Measurements from ENCODE around the gene EBF4. TPM values are rescaled to one million over a fixed set of nuclear protein-coding genes. Genes with fewer than 3 reads are reported as not detected.
"Not testable (repeated sequence)": the region's sequence is repeated elsewhere in the genome, so short reads cannot be mapped to it uniquely, and the experiment has no call there.

Gene EBF4
- total RNA-seq, 2 experiments from 2014 or later, result 5.9 to 6.6 TPM

- ChIA-PET POLR2A (no interaction called here), CTCF (interaction anchor here (1.3 kb wide), 1 partner anchor 51 kb away, joined by 5 read pairs; no protein-coding TSS in a partner anchor)
- peaks cover 65% of the 10 kb centered on the region for H3K27me3 Mint-ChIP-seq
- H3K4me3 Mint-ChIP-seq, result no peak overlapping the region
- no peaks in the 10 kb centered on the region for H3K36me3 Mint-ChIP-seq
- peaks cover 19% of the 10 kb centered on the region for H3K4me1 Mint-ChIP-seq (ENCODE audit: low read depth)
- H3K9me3 Mint-ChIP-seq, result no peaks in the 10 kb centered on the region
- H3K27ac Mint-ChIP-seq, result no peak overlapping the region
- no peak for DNase-seq
- intact Hi-C loops (cut with micrococcal nuclease), result no loop called here
These were observed 111.7 kb downstream of the EBF4 start for GRCh38 chr20:2804041-2804828.

GRCh38 chr20:2804852-2805688 is 112.5 kb downstream of the EBF4 start:
- H3K4me1 Mint-ChIP-seq (ENCODE audit: low read depth), result peaks cover 12% of the 10 kb centered on the region
- intact Hi-C loops (cut with micrococcal nuclease), result no loop called here
- POLR2A ChIA-PET, result no interaction called here
- DNase-seq, result no peak
- H3K27ac Mint-ChIP-seq, result no peak overlapping the region
- H3K36me3 Mint-ChIP-seq, result no peaks in the 10 kb centered on the region
- CTCF ChIA-PET, result no interaction called here
- H3K27me3 Mint-ChIP-seq, result peaks cover 59% of the 10 kb centered on the region
- H3K4me3 Mint-ChIP-seq, result no peak overlapping the region
- no peaks in the 10 kb centered on the region for H3K9me3 Mint-ChIP-seq

GRCh38 chr20:2805689-2806350 is 113.2 kb downstream of the EBF4 start:
- no peak overlapping the region for H3K27ac Mint-ChIP-seq
- POLR2A ChIA-PET, result no interaction called here
- peaks cover 60% of the 10 kb centered on the region for H3K27me3 Mint-ChIP-seq
- H3K36me3 Mint-ChIP-seq, result no peaks in the 10 kb centered on the region
- peaks cover 8% of the 10 kb centered on the region for H3K4me1 Mint-ChIP-seq (ENCODE audit: low read depth)
- no peak overlapping the region for H3K4me3 Mint-ChIP-seq
- no peaks in the 10 kb centered on the region for H3K9me3 Mint-ChIP-seq
- no peak for DNase-seq
- intact Hi-C loops (cut with micrococcal nuclease), result no loop called here
- CTCF ChIA-PET, result interaction anchor here (0.7 kb wide), 1 partner anchor 50 kb away, joined by 3 read pairs; no protein-coding TSS in a partner anchor

- intact Hi-C loops (cut with micrococcal nuclease), result no loop called here
- peaks cover 59% of the 10 kb centered on the region for H3K27me3 Mint-ChIP-seq
- no peaks in the 10 kb centered on the region for H3K9me3 Mint-ChIP-seq
- ChIA-PET CTCF (interaction anchor here (0.7 kb wide), 1 partner anchor 51 kb away, joined by 3 read pairs; no protein-coding TSS in a partner anchor), POLR2A (no interaction called here)
- no peak overlapping the region for H3K4me3 Mint-ChIP-seq
- H3K36me3 Mint-ChIP-seq, result peaks cover 3% of the 10 kb centered on the region
- peaks cover 3% of the 10 kb centered on the region for H3K4me1 Mint-ChIP-seq (ENCODE audit: low read depth)
- no peak for DNase-seq
- H3K27ac Mint-ChIP-seq, result no peak overlapping the region
These were observed 113.7 kb downstream of the EBF4 start for GRCh38 chr20:2806351-2806701.

GRCh38 chr20:2807019-2807418 is 114.4 kb downstream of the EBF4 start:
- Mint-ChIP-seq H3K27ac (no peak overlapping the region), H3K9me3 (peaks cover under 1% of the 10 kb centered on the region), H3K27me3 (peaks cover 60% of the 10 kb centered on the region), H3K36me3 (peaks cover 3% of the 10 kb centered on the region), H3K4me1 (ENCODE audit: low read depth) (peaks cover 2% of the 10 kb centered on the region), H3K4me3 (no peak overlapping the region)
- intact Hi-C loops (cut with micrococcal nuclease), result no loop called here
- no peak for DNase-seq
- POLR2A ChIA-PET, result no interaction called here
- CTCF ChIA-PET, result no interaction called here

DNA sequence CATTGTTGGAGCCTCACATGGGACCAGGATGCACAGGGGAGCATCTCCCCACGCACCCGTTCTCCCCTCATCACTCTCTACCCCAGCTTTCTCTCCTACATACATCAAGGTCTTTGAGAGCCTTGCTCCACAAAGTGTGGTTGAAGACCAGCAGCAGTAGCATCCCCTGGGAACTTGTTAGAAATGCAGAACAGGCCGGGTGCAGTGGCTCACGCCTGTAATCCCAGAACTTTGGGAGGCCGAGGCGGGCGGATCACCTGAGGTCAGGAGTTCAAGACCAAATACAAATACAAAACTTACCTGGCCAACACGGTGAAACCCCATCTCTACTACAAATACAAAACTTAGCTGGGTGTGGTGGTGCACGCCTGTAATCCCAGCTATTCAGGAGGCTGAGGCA is 115.3 kb downstream of the EBF4 start:
- POLR2A ChIA-PET; intact Hi-C loops (cut with micrococcal nuclease); H3K4me3 Mint-ChIP-seq; H3K36me3 Mint-ChIP-seq; H3K9me3 Mint-ChIP-seq; H3K27ac Mint-ChIP-seq; DNase-seq; H3K4me1 Mint-ChIP-seq (ENCODE audit: low read depth); CTCF ChIA-PET: not testable (repeated sequence)
- H3K27me3 Mint-ChIP-seq, result peaks cover 62% of the 10 kb centered on the region

- intact Hi-C loops (cut with micrococcal nuclease), result no loop called here
- CTCF ChIA-PET, result no interaction called here
- POLR2A ChIA-PET, result no interaction called here
- Mint-ChIP-seq H3K4me3 (no peak overlapping the region), H3K4me1 (ENCODE audit: low read depth) (peaks cover 2% of the 10 kb centered on the region), H3K27ac (no peak overlapping the region), H3K27me3 (peaks cover 57% of the 10 kb centered on the region), H3K9me3 (peaks cover 13% of the 10 kb centered on the region), H3K36me3 (peaks cover 5% of the 10 kb centered on the region)
- DNase-seq, result no peak
These were observed 117.1 kb downstream of the EBF4 start for GRCh38 chr20:2809690-2810089.

Small RNA genes within 50 kb of the gene (microRNA-seq; reads per million reads assigned to microRNA genes)
- gene MIR1292 (ENCODE audit: borderline microRNAs expressed, borderline number of aligned reads, borderline replicate concordance), result 58.9 reads per million, percentile 59 among the genes with 10 or more reads in this experiment

Other genes with a start within 250 kb of the EBF4 start
- 100 to 1,000 TPM; 452 TPM for gene SNRPB, start 222.0 kb upstream of the EBF4 start, total RNA-seq
- 1 to 10 TPM; 6.8 to 6.9 TPM for gene ZNF343, start 183.9 kb upstream of the EBF4 start, total RNA-seq
- not detected for gene TMC2, start 156.2 kb upstream of the EBF4 start, total RNA-seq
- gene NOP56, start 40.1 kb upstream of the EBF4 start, total RNA-seq, result 100 to 1,000 TPM; 402 to 408 TPM
- 10 to 100 TPM; 95.6 to 99.1 TPM for gene IDH3B, start 28.6 kb upstream of the EBF4 start, total RNA-seq
- 1 to 10 TPM; 2.3 to 2.9 TPM for gene CPXM1, start 107.8 kb downstream of the EBF4 start, total RNA-seq
- not detected for gene C20orf141, start 122.2 kb downstream of the EBF4 start, total RNA-seq
- gene TMEM239, start 123.6 kb downstream of the EBF4 start, total RNA-seq, result not detected
- 10 to 100 TPM; 37.0 to 40.0 TPM for gene PCED1A, start 147.9 kb downstream of the EBF4 start, total RNA-seq
- gene VPS16, start 148.0 kb downstream of the EBF4 start, total RNA-seq, result 10 to 100 TPM; 51.2 to 53.0 TPM
- gene PTPRA, start 180.7 kb downstream of the EBF4 start, total RNA-seq, result 10 to 100 TPM; 61.1 to 62.8 TPM

All from activated CD4-positive, alpha-beta memory T cell treated with anti-CD3 and anti-CD28 coated beads for 36 hours (primary cell).